HL-60 (cell line): Measurements from ENCODE around the gene MGST2.

ENCODE experiments used
- CTCF ChIP-seq: IDR thresholded peaks from one replicate; pipeline ENCODE4 v1.5.1; 2011; ENCODE audit warnings: low read length, control low read depth, inconsistent platforms; ENCODE audit not compliant: insufficient read depth
- GABPA ChIP-seq: IDR thresholded peaks from 2 replicates; pipeline ENCODE4 v1.6.1; 2012; ENCODE audit warnings: low read depth
- POLR2AphosphoS5 ChIP-seq: IDR thresholded peaks from 2 replicates; pipeline ENCODE4 v1.6.1; 2012; ENCODE audit warnings: low read depth
- TF ChIP-seq, protein P1 (sequence below): IDR thresholded peaks from 2 replicates; pipeline ENCODE4 v1.6.1; 2012; ENCODE audit warnings: low read depth; ENCODE audit not compliant: insufficient replicate concordance

GRCh38 chr4:139684351-139684750 lies 18.7 kb downstream of the MGST2 start:
- TF ChIP-seq POLR2AphosphoS5: no peak
- TF ChIP-seq CTCF: no peak
- TF ChIP-seq, protein P1, sequence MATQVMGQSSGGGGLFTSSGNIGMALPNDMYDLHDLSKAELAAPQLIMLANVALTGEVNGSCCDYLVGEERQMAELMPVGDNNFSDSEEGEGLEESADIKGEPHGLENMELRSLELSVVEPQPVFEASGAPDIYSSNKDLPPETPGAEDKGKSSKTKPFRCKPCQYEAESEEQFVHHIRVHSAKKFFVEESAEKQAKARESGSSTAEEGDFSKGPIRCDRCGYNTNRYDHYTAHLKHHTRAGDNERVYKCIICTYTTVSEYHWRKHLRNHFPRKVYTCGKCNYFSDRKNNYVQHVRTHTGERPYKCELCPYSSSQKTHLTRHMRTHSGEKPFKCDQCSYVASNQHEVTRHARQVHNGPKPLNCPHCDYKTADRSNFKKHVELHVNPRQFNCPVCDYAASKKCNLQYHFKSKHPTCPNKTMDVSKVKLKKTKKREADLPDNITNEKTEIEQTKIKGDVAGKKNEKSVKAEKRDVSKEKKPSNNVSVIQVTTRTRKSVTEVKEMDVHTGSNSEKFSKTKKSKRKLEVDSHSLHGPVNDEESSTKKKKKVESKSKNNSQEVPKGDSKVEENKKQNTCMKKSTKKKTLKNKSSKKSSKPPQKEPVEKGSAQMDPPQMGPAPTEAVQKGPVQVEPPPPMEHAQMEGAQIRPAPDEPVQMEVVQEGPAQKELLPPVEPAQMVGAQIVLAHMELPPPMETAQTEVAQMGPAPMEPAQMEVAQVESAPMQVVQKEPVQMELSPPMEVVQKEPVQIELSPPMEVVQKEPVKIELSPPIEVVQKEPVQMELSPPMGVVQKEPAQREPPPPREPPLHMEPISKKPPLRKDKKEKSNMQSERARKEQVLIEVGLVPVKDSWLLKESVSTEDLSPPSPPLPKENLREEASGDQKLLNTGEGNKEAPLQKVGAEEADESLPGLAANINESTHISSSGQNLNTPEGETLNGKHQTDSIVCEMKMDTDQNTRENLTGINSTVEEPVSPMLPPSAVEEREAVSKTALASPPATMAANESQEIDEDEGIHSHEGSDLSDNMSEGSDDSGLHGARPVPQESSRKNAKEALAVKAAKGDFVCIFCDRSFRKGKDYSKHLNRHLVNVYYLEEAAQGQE: no peak
- no peak for TF ChIP-seq GABPA
